NCI-H526 treated with DMSO at 0.1 percent for 48 hours (cell line): ENCODE measurements around the gene AADACL3.
"Not testable (repeated sequence)": the region's sequence is repeated elsewhere in the genome, so short reads cannot be mapped to it uniquely, and the experiment has no call there.

Source experiments
- DNase-seq: peaks from one replicate; lab custom pipeline; 2025; lab: John Stamatoyannopoulos, UW

AADACL3 gene

GRCh38 chr1:12715896-12716437 lies at the start of gene AADACL3:
Gene AADACL3, plus strand, starts transcription at chr1:12716110. Its CDS starts 67 bp downstream, at chr1:12716177.
- no peak for DNase-seq

GRCh38 chr1:12666141-12666735 lies 49.7 kb upstream of the AADACL3 start:
- DNase-seq = no peak

GRCh38 chr1:12669529-12670068 lies 46.3 kb upstream of the AADACL3 start:
- no peak for DNase-seq

GRCh38 chr1:12674358-12674757 lies 41.6 kb upstream of the AADACL3 start:
- no peak for DNase-seq

- DNase-seq = not testable (repeated sequence)
Observed at GRCh38 chr1:12676122-12676521, 39.8 kb upstream of the AADACL3 start.

- no peak for DNase-seq
Observed at GRCh38 chr1:12677565-12677964, 38.3 kb upstream of the AADACL3 start.

- DNase-seq = no peak
Observed at GRCh38 chr1:12678350-12678749, 37.6 kb upstream of the AADACL3 start.

- DNase-seq = no peak
Observed at GRCh38 chr1:12678820-12679219, 37.1 kb upstream of the AADACL3 start.

- no peak for DNase-seq
Observed at GRCh38 chr1:12690156-12690555, 25.8 kb upstream of the AADACL3 start.

GRCh38 chr1:12692967-12693782 lies 22.7 kb upstream of the AADACL3 start:
- DNase-seq = no peak

- DNase-seq = no peak
Observed at GRCh38 chr1:12696658-12697057, 19.3 kb upstream of the AADACL3 start.

- no peak for DNase-seq
Observed at GRCh38 chr1:12697397-12697796, 18.5 kb upstream of the AADACL3 start.

GRCh38 chr1:12703821-12704451 lies 12.0 kb upstream of the AADACL3 start:
- no peak for DNase-seq

GRCh38 chr1:12706061-12706460 lies 9.8 kb upstream of the AADACL3 start:
- DNase-seq = no peak

- DNase-seq = no peak
Observed at GRCh38 chr1:12708396-12709090, 7.4 kb upstream of the AADACL3 start.

GRCh38 chr1:12709091-12709491 lies 6.8 kb upstream of the AADACL3 start:
- DNase-seq = no peak

GRCh38 chr1:12709696-12710095 lies 6.2 kb upstream of the AADACL3 start:
- DNase-seq = no peak

GRCh38 chr1:12711536-12711935 lies 4.4 kb upstream of the AADACL3 start:
- no peak for DNase-seq

GRCh38 chr1:12712076-12712475 lies 3.8 kb upstream of the AADACL3 start:
- no peak for DNase-seq

GRCh38 chr1:12712929-12713328 lies 3.0 kb upstream of the AADACL3 start:
- no peak for DNase-seq

- not testable (repeated sequence) for DNase-seq
Observed at GRCh38 chr1:12713651-12714050, 2.3 kb upstream of the AADACL3 start.
